Stomach (tissue), 9 donors: ENCODE measurements around the gene GRAMD1A. TPM values are rescaled to one million over a fixed set of nuclear protein-coding genes. Genes with fewer than 3 reads are reported as not detected.
"Not testable (repeated sequence)": the region's sequence is repeated elsewhere in the genome, so short reads cannot be mapped to it uniquely, and the experiment has no call there.

Source experiments
- DNase-seq, 2 donors: peaks; one replicate each; pipeline versions ENCODE4 v3.0.0 to v3.0.0-alpha.2; 2013 to 2019
- H3K27ac ChIP-seq, 5 donors: fragments of 200-600 bp in 4 of 5; sonication (generic) in 4 of 5; one replicate each; pipeline ENCODE4 v1.5.1; 2013 to 2019; ENCODE audit warnings: mild to moderate bottlenecking in 1 of 5, moderate library complexity in 1 of 5
- H3K27me3 ChIP-seq, 3 donors: fragments of 200-600 bp; sonication (generic); one replicate each; pipeline ENCODE4 v1.5.1; 2017 to 2019; ENCODE audit warnings: mixed run types in 1 of 3
- H3K36me3 ChIP-seq, 4 donors: fragments of 200-600 bp; sonication (generic); 1 replicate in 3 of 4; 2 replicates in 1 of 4; pipeline ENCODE4 v1.5.1; 2016 to 2019
- H3K4me1 ChIP-seq, 4 donors: fragments of 200-600 bp; sonication (generic); one replicate each; pipeline ENCODE4 v1.5.1; 2016 to 2019
- H3K4me3 ChIP-seq, 4 donors: fragments of 200-600 bp; sonication (generic) in 3 of 4; one replicate each; pipeline ENCODE4 v1.5.1; 2016 to 2019; ENCODE audit warnings: mild to moderate bottlenecking in 1 of 4
- H3K9me3 ChIP-seq, 4 donors: fragments of 200-600 bp; sonication (generic); one replicate each; pipeline ENCODE4 v1.5.1; 2016 to 2019
- EP300 ChIP-seq: sonication (generic); formaldehyde crosslinking; IDR thresholded peaks from one replicate; pipeline ENCODE4 v1.6.1; 2017; ENCODE audit warnings: antibody characterized with exemption
- POLR2A ChIP-seq, 4 donors: fragments of 450-650 bp; IDR thresholded peaks; one replicate each; pipeline ENCODE4 v1.6.1; 2016; ENCODE audit warnings: antibody characterized with exemption in 4 of 4, control low read depth in 2 of 4, mild to moderate bottlenecking in 1 of 4, moderate library complexity in 1 of 4
- POLR2AphosphoS5 ChIP-seq, 3 donors: sonication (generic); formaldehyde crosslinking; IDR thresholded peaks; one replicate each; pipeline ENCODE4 v1.6.1; 2016; ENCODE audit warnings: antibody characterized with exemption in 3 of 3
- WGBS, 5 donors: extraction: QIAGEN DNeasy Blood & Tissue Kit in 3 of 5; methylation state at CpG; one replicate each; pipeline versions ENCODE4 v1.1.5 to v1.1.7; 2013 to 2018; 5-methylcytosine and 5-hydroxymethylcytosine counted together
- intact Hi-C: fragments of 100-400 bp; cut with DNase I; formaldehyde crosslinking; loops from one replicate; pipeline ENCODE4 v1.15.1; 2023; ENCODE audit warnings: low total_unique reads
- polyA plus RNA-seq, 3 donors: library from polyadenylated mRNA; stranded (reverse); fragments of 200-250 nt; gene quantifications; one replicate each; pipeline ENCODE4 v1.2.3, GENCODE V29; 2013
- total RNA-seq, 5 donors: library from RNA; depleted of rRNA; stranded (reverse); fragments of >200 nt; gene quantifications; one replicate each; pipeline versions ENCODE4 v1.1.0 to v1.2.3, GENCODE V29; 2014 to 2016
- TF ChIP-seq, protein P1 (sequence below), 7 experiments: fragments of 450-650 bp in 4 of 7; fragments of 200-600 bp in 3 of 7; sonication (generic) in 3 of 7; IDR thresholded peaks; one replicate each; pipeline ENCODE4 v1.5.1; 2016 to 2019; ENCODE audit warnings: antibody characterized with exemption in 7 of 7, control low read depth in 2 of 7, mild to moderate bottlenecking in 1 of 7
- donor health status: healthy with polysubstance abuse.
- donor health status: Bipolar disorder and iron deficiency.
- donor health status: healthy.

Gene GRAMD1A
- total and polyA plus RNA-seq, 8 donors = 29.8 to 74.1 (median 45.1) TPM

DNA sequence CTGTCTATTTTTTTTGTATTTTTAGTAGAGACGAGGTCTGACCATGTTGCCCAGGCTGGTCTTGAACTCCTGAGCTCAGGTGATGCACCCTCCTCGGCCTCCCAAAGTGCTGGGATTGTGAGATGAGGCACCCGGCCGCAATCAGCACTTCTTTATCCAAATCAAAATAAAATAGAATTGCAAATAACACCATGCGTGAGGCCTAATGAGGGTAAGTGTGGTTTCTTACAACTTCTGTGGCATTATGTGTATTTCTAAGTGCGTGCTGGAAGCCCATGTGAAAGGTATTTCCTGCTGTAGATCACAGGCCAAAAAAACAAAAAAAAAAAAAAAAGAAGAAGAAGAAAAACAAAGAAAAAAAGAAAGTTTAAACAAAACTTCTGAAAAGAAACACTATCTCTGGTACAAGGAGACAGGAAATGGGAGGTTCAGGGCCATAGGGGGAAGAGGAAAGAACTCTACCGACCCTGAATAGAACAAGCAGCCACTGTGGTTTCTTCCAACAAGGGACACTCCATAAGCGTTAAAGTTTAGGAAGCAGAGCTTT, 3.0 kb upstream of the GRAMD1A start:
- TF ChIP-seq POLR2AphosphoS5 (IDR thresholded peaks at IDR 0.05) = no peak
- Histone ChIP-seq H3K4me1 (peaks cover 36 to 76% (median 65%) of the 10 kb centered on the region in 4 donors), H3K36me3 (peaks cover 0 to 2% (median 0%) of the 10 kb centered on the region in 4 donors), H3K4me3 (no peak overlapping the region), H3K9me3 (no peaks in the 10 kb centered on the region), H3K27ac (peak overlapping the region in 4 of 5 donors; percentile 35 to 99 (median 98)), H3K27me3 (no peaks in the 10 kb centered on the region)
- no peak for DNase-seq
- 50 to 60% (median 53%) methylated on average over 8 of the region's 8 CpGs for WGBS, 5 donors
- intact Hi-C loops = no loop called here

- H3K4me3 ChIP-seq, intact Hi-C loops: not testable (repeated sequence)
Observed at GRCh38 chr19:34998224-34998623, 1.9 kb upstream of the GRAMD1A start.

DNA sequence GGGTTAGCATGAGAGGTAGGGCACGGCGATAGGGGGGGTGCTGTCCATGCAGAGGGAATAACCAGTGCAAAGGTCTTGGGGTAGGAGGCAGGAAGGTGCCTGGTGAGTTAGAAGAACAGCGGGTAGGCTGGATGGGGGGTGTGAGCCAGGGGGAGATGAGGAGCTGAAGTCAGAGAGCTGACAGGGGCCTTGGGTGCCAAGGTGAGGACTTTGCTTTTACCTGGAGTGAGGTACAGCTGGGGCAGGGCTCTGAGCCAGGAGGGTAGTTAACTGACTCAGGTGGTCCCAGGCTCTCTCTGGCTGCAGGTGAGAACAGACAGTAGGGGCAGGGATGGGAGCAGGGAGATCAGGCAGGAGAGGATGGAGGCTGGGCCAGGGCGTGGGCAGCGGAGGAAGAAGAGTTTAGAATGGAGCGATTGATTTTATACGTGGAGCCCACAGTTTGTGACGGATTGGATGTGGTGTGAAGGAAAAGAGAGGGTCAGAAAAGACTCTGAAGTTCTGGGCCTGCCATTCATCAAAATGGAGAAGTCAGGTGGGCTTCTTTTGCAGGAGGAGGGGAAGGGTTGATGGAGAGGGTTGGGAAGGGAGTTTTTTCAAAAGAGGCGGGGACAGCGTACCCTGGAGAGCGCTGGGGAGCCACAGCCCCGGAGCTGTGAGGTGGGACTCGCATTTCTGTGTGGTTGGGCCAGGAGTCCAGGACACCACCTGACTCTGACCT, 1.2 kb upstream of the GRAMD1A start:
- DNase-seq = no peak
- H3K27ac ChIP-seq = peak overlapping the region; percentile 94 to 99 (median 99)
- no peaks in the 10 kb centered on the region for H3K27me3 ChIP-seq
- H3K4me3 ChIP-seq = peak overlapping the region; percentile 82 to 92 (median 86)
- peaks cover 0 to 3% (median 0%) of the 10 kb centered on the region in 4 donors for H3K36me3 ChIP-seq
- WGBS, 5 donors = 41 to 55% (median 52%) methylated on average over 13 of the region's 13 CpGs
- no peaks in the 10 kb centered on the region for H3K9me3 ChIP-seq
- H3K4me1 ChIP-seq = peaks cover 54 to 93% (median 83%) of the 10 kb centered on the region in 4 donors
- TF ChIP-seq EP300 = no peak
- TF ChIP-seq POLR2AphosphoS5 (IDR thresholded peaks at IDR 0.05) = no peak
- TF ChIP-seq POLR2A (IDR thresholded peaks at IDR 0.05) = no peak
- TF ChIP-seq, protein P1, sequence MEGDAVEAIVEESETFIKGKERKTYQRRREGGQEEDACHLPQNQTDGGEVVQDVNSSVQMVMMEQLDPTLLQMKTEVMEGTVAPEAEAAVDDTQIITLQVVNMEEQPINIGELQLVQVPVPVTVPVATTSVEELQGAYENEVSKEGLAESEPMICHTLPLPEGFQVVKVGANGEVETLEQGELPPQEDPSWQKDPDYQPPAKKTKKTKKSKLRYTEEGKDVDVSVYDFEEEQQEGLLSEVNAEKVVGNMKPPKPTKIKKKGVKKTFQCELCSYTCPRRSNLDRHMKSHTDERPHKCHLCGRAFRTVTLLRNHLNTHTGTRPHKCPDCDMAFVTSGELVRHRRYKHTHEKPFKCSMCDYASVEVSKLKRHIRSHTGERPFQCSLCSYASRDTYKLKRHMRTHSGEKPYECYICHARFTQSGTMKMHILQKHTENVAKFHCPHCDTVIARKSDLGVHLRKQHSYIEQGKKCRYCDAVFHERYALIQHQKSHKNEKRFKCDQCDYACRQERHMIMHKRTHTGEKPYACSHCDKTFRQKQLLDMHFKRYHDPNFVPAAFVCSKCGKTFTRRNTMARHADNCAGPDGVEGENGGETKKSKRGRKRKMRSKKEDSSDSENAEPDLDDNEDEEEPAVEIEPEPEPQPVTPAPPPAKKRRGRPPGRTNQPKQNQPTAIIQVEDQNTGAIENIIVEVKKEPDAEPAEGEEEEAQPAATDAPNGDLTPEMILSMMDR (IDR thresholded peaks at IDR 0.05) = no peak
- intact Hi-C loops = no loop called here

More at GRCh38 chr19:34998224-34998623, 1.9 kb upstream of the GRAMD1A start:
- H3K36me3 ChIP-seq, DNase-seq, H3K9me3 ChIP-seq, H3K27me3 ChIP-seq: not testable (repeated sequence)
- peaks cover 47 to 87% (median 76%) of the 10 kb centered on the region in 4 donors for H3K4me1 ChIP-seq
- H3K27ac ChIP-seq = peak overlapping the region in 4 of 5 donors; percentile 98 to 99 (median 99)
- WGBS, 5 donors = 88 to 95% (median 90%) methylated on average over 7 of the region's 7 CpGs

DNA sequence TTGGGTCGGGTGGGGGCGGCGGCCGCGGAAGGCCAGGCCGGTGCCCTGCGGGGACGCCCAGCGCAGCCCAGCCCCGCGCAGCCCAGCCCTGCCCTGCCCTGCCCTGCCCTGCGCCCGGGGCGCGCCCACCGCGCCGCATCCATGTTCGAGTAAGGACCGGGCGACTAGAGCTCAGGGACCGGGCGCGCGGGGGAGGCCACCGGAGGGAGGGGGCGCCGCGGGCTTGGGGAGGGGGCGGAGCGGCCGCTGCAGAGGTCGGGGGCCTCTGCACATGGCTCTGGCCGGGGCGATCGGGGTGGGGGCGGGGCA, 169 bp downstream of the GRAMD1A start:
- Histone ChIP-seq H3K27me3 (no peaks in the 10 kb centered on the region), H3K9me3 (no peaks in the 10 kb centered on the region), H3K4me1 (peaks cover 55 to 93% (median 83%) of the 10 kb centered on the region in 4 donors), H3K27ac (peak overlapping the region; percentile 94 to 99 (median 99)), H3K36me3 (peaks cover 0 to 8% (median under 1%) of the 10 kb centered on the region in 4 donors), H3K4me3 (peak overlapping the region; percentile 82 to 92 (median 86))
- intact Hi-C loops = no loop called here
- TF ChIP-seq, protein P1 (IDR thresholded peaks at IDR 0.05) = no peak
- TF ChIP-seq EP300 (no peak), POLR2AphosphoS5 (IDR thresholded peaks at IDR 0.05) (no peak), POLR2A (IDR thresholded peaks at IDR 0.05) (no peak)
- DNase-seq = no peak
- 0% methylated on average over 11 to 37 of the region's 37 CpGs; no CpG with 5 or more reads in 1 of the 5 donors for WGBS, 5 donors

- intact Hi-C loops = no loop called here
- TF ChIP-seq EP300 (no peak), POLR2AphosphoS5 (IDR thresholded peaks at IDR 0.05) (peak in 1 of 3 donors; percentile 2)
- peak in 1 of 2 donors; percentile 82 for DNase-seq
- 0 to 1% (median 1%) methylated on average over 17 to 46 of the region's 46 CpGs for WGBS, 5 donors
- H3K36me3 ChIP-seq = peaks cover 0 to 14% (median 5%) of the 10 kb centered on the region in 4 donors
- no peaks in the 10 kb centered on the region for H3K9me3 ChIP-seq
- peaks cover 55 to 93% (median 83%) of the 10 kb centered on the region in 4 donors for H3K4me1 ChIP-seq
- H3K27me3 ChIP-seq = no peaks in the 10 kb centered on the region
- peak overlapping the region; percentile 82 to 92 (median 86) for H3K4me3 ChIP-seq
- peak overlapping the region; percentile 94 to 99 (median 99) for H3K27ac ChIP-seq
Observed at GRCh38 chr19:35000647-35001501, 751 bp downstream of the GRAMD1A start.
